Keratinocyte (primary cell): Measurements from ENCODE around the gene OSTF1. TPM values are rescaled to one million over a fixed set of nuclear protein-coding genes. Genes with fewer than 3 reads are reported as not detected.

Source experiments
- DNase-seq: peaks from one replicate; pipeline ENCODE4 v3.0.0-alpha.2; 2011; ENCODE audit warnings: low read depth, missing footprints, low spot score
- FAIRE-seq: peaks from 2 replicates; lab custom pipeline; 2011; peaks lifted over from hg19 to GRCh38; lab: Jason Lieb, UNC
- H2AFZ ChIP-seq: 2 replicates; pipeline ENCODE4 v1.6.0; 2012; ENCODE audit warnings: low read length, control low read depth, inconsistent platforms; ENCODE audit not compliant: control insufficient read depth
- H3K27ac ChIP-seq: 2 replicates; pipeline ENCODE4 v1.5.1; 2011; ENCODE audit warnings: low read length; ENCODE audit not compliant: control insufficient read depth, insufficient read depth
- H3K27me3 ChIP-seq: 3 replicates; pipeline ENCODE4 v1.6.0; 2011; ENCODE audit warnings: low read length; ENCODE audit not compliant: control insufficient read depth, insufficient read depth; ENCODE audit errors: extremely low read depth
- H3K36me3 ChIP-seq, 2 experiments: 2 replicates in 1 of 2; 3 replicates in 1 of 2; pipeline ENCODE4 v1.5.1; 2011; ENCODE audit warnings: low read length in 2 of 2, mild to moderate bottlenecking in 1 of 2; ENCODE audit not compliant: control insufficient read depth in 2 of 2, insufficient read depth in 2 of 2; ENCODE audit errors: extremely low read depth in 1 of 2
- H3K4me1 ChIP-seq: 3 replicates; pipeline ENCODE4 v1.5.1; 2011; ENCODE audit warnings: low read length; ENCODE audit not compliant: control insufficient read depth, insufficient read depth; ENCODE audit errors: extremely low read depth
- H3K4me2 ChIP-seq: 3 replicates; pipeline ENCODE4 v1.6.0; 2011; ENCODE audit warnings: low read depth, low read length; ENCODE audit not compliant: control insufficient read depth, insufficient read depth; ENCODE audit errors: extremely low read depth
- H3K4me3 ChIP-seq, 3 experiments: fragments of 200-600 bp in 1 of 3; sonication (generic) in 1 of 3; 2 replicates in 2 of 3; 3 replicates in 1 of 3; pipeline ENCODE4 v1.5.1; 2011 to 2016; ENCODE audit warnings: low read length in 3 of 3, mild to moderate bottlenecking in 3 of 3, control low read depth in 2 of 3, inconsistent platforms in 1 of 3, low read depth in 1 of 3, mixed read lengths in 1 of 3, mixed run types in 1 of 3, moderate library complexity in 1 of 3; ENCODE audit not compliant: control insufficient read depth in 2 of 3, insufficient read depth in 2 of 3; ENCODE audit errors: extremely low read depth in 1 of 3
- H3K79me2 ChIP-seq: 2 replicates; pipeline ENCODE4 v1.6.0; 2012; ENCODE audit warnings: low read length; ENCODE audit not compliant: control insufficient read depth, insufficient read depth
- H3K9ac ChIP-seq: 3 replicates; pipeline ENCODE4 v1.6.0; 2011; ENCODE audit warnings: low read length; ENCODE audit not compliant: control insufficient read depth, insufficient read depth; ENCODE audit errors: extremely low read depth
- H3K9me1 ChIP-seq: 3 replicates; pipeline ENCODE4 v1.6.0; 2011; ENCODE audit warnings: low read length; ENCODE audit not compliant: control insufficient read depth, insufficient read depth; ENCODE audit errors: extremely low read depth
- H3K9me3 ChIP-seq: 2 replicates; pipeline ENCODE4 v1.5.1; 2012; ENCODE audit warnings: low read depth, low read length; ENCODE audit not compliant: control insufficient read depth
- H4K20me1 ChIP-seq: 3 replicates; pipeline ENCODE4 v1.6.0; 2011; ENCODE audit warnings: low read length; ENCODE audit not compliant: control insufficient read depth, insufficient read depth; ENCODE audit errors: extremely low read depth
- EZH2 ChIP-seq: IDR thresholded peaks from one replicate; pipeline ENCODE4 v1.6.1; 2012; ENCODE audit warnings: inconsistent platforms, mild to moderate bottlenecking, low read length, moderate library complexity
- dilution Hi-C: fragments of 300-500 bp; cut with MboI; formaldehyde crosslinking; loops from one replicate; pipeline ENCODE4 v1.7.0; 2020; ENCODE audit warnings: low sequenced_read_pairs; ENCODE audit not compliant: extremely low pct_ligation_motif_present
- polyA plus RNA-seq, 5 experiments: library from polyadenylated mRNA; depleted of rRNA in 3 of 5; stranded (reverse) in 3 of 5; stranded (forward) in 1 of 5; unstranded in 1 of 5; fragments of >200 nt; gene quantifications; 1 replicate in 1 of 5; 2 replicates in 3 of 5; 3 replicates in 1 of 5; pipeline versions ENCODE4 v1.2.1 to v1.2.3, GENCODE V29; 2011 to 2012; ENCODE audit warnings: missing spikeins in 2 of 5, low read depth in 1 of 5, low replicate concordance in 1 of 5
- TF ChIP-seq, protein P1 (sequence below), 3 experiments: IDR thresholded peaks in 1 of 3; conservative IDR thresholded peaks in 1 of 3; optimal IDR thresholded peaks in 1 of 3; 2 replicates in 2 of 3; 3 replicates in 1 of 3; pipeline versions ENCODE3 to v1.5.1; 2011; ENCODE audit warnings: low read length in 3 of 3, mild to moderate bottlenecking in 3 of 3, moderate library complexity in 2 of 3, control low read depth in 1 of 3, inconsistent platforms in 1 of 3; ENCODE audit not compliant: insufficient read depth in 2 of 3; ENCODE audit errors: extremely low read depth in 1 of 3

The OSTF1 gene
- polyA plus RNA-seq, 1 donor (not counting 4 experiments of a cell fraction or from before 2014, with no cell fraction given), result 39.2 TPM

DNA sequence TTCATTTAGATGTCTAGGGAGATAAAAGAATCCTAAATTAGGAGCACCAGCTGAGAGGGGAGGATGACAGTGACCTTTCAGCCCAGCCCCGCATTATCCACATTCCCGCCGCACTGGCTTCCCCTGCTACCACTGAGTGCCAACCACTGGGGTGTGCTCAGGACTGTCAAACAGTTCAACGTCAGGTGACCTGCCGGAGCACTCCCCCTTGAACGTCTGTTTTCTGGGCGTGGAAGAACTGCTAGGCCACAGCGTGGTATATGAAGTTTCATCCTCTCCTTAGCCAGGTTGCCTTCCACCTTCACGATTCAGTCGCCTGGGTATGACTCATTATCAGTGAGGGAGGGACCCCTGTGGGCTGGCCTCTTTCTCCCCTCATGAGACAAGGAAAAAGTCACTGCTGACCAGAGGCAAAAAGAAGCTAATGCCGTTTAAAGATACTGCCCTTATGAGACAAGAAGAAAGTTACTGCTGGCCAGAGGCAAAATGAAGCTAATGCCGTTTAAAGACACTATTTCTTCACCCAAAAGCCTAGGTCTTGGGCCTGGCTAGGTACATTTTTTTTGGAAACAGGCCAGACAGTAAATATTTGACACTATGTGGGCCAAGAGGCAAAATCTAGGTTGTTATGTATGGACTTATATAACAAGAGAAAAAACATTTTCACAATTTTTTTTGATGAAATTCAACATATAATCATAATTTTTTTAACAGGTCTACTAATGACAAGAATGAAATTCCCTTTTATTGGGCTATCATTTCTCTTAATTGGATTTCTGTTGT, 4.9 kb upstream of the OSTF1 start:
- peak; percentile 87 for FAIRE-seq
- peaks cover 35% of the 10 kb centered on the region for H3K4me1 ChIP-seq
- H4K20me1 ChIP-seq, result no peaks in the 10 kb centered on the region
- H3K9ac ChIP-seq, result peak overlapping the region; percentile 43
- H3K27me3 ChIP-seq, result no peaks in the 10 kb centered on the region
- H3K27ac ChIP-seq, result peak overlapping the region; percentile 68
- peak overlapping the region in 2 of 3 experiments; percentile 16 to 41 for H3K4me3 ChIP-seq
- H3K79me2 ChIP-seq, result peaks cover 8% of the 10 kb centered on the region
- no peak for DNase-seq
- H3K9me3 ChIP-seq, result no peaks in the 10 kb centered on the region
- peaks cover 7 to 9% of the 10 kb centered on the region in 2 experiments for H3K36me3 ChIP-seq
- TF ChIP-seq, protein P1, sequence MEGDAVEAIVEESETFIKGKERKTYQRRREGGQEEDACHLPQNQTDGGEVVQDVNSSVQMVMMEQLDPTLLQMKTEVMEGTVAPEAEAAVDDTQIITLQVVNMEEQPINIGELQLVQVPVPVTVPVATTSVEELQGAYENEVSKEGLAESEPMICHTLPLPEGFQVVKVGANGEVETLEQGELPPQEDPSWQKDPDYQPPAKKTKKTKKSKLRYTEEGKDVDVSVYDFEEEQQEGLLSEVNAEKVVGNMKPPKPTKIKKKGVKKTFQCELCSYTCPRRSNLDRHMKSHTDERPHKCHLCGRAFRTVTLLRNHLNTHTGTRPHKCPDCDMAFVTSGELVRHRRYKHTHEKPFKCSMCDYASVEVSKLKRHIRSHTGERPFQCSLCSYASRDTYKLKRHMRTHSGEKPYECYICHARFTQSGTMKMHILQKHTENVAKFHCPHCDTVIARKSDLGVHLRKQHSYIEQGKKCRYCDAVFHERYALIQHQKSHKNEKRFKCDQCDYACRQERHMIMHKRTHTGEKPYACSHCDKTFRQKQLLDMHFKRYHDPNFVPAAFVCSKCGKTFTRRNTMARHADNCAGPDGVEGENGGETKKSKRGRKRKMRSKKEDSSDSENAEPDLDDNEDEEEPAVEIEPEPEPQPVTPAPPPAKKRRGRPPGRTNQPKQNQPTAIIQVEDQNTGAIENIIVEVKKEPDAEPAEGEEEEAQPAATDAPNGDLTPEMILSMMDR (optimal IDR thresholded peaks at IDR 0.05 in 1 of 3, IDR thresholded peaks at IDR 0.05 in 1 of 3, conservative IDR thresholded peaks at IDR 0.05 in 1 of 3; ENCODE audit: extremely low read depth in 1 of 3, insufficient read depth in 2 of 3, low read length in 3 of 3), result peak; percentile 15 to 53 (median 20)
- no peak for TF ChIP-seq EZH2
- peak overlapping the region; percentile 65 for H3K4me2 ChIP-seq
- dilution Hi-C loops, result no loop called here
- H3K9me1 ChIP-seq, result no peaks in the 10 kb centered on the region
- H2AFZ ChIP-seq, result peak overlapping the region; percentile 64

DNA sequence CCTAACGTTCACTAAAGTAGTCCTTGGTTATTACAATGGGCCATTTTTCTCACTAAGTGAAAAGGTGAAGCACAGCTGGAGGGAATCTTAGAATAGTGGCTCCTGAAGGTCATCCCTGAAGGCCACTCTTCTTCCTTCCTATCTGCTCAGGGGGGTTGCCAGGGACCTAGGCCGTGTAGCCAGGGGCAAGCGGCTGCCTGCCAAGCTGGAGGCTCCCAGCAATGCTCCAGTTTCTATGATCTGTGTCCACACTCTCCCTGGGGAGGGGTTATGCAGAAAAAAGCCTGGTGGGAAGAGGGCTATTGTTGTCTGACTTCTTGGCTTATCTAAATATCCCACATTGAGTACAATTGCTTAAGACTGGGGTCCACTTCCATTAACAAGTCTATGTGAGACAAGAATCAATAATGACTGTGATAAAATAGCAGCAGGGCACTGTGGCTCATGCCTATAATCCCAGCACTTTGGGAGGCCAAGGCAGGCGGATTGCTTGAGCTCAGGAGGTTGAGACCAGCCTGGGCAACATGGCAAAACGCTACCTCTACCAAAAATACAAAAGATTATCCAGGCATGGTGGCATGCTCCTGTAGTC, 4.1 kb upstream of the OSTF1 start:
- Histone ChIP-seq H3K36me3 (peaks cover 7 to 9% of the 10 kb centered on the region in 2 experiments), H3K4me1 (peaks cover 35% of the 10 kb centered on the region), H3K79me2 (peaks cover 10% of the 10 kb centered on the region), H4K20me1 (no peaks in the 10 kb centered on the region), H3K4me2 (peak overlapping the region; percentile 65), H3K9me1 (no peaks in the 10 kb centered on the region), H2AFZ (no peak overlapping the region), H3K27me3 (no peaks in the 10 kb centered on the region), H3K9ac (no peak overlapping the region), H3K27ac (peak overlapping the region; percentile 68), H3K9me3 (no peaks in the 10 kb centered on the region), H3K4me3 (no peak overlapping the region)
- TF ChIP-seq EZH2, result no peak
- TF ChIP-seq, protein P1 (optimal IDR thresholded peaks at IDR 0.05 in 1 of 3, IDR thresholded peaks at IDR 0.05 in 1 of 3, conservative IDR thresholded peaks at IDR 0.05 in 1 of 3; ENCODE audit: extremely low read depth in 1 of 3, insufficient read depth in 2 of 3, low read length in 3 of 3), result no peak
- dilution Hi-C loops, result no loop called here
- DNase-seq, result no peak
- no peak for FAIRE-seq
